Fibroblast of skin of right quadriceps (primary cell): ENCODE results near the gene HIVEP3.

Experiments
- DNase-seq: peaks from one replicate; pipeline ENCODE4 v3.0.0-alpha.2; 2013

HIVEP3 gene

GRCh38 chr1:41608211-41608610 lies 310.5 kb downstream of the HIVEP3 start:
- DNase-seq = peak; percentile 75

- no peak for DNase-seq
Measured at GRCh38 chr1:41607808-41608207, 310.9 kb downstream of the HIVEP3 start.

- peak; percentile 30 for DNase-seq
Measured at GRCh38 chr1:41599912-41600311, 318.8 kb downstream of the HIVEP3 start.

GRCh38 chr1:41598325-41598724 lies 320.4 kb downstream of the HIVEP3 start:
- no peak for DNase-seq

- no peak for DNase-seq
Measured at GRCh38 chr1:41592451-41593125, 326.1 kb downstream of the HIVEP3 start.

- DNase-seq = no peak
Measured at GRCh38 chr1:41591891-41592290, 326.8 kb downstream of the HIVEP3 start.

GRCh38 chr1:41590331-41590730 lies 328.4 kb downstream of the HIVEP3 start:
- DNase-seq = no peak

- DNase-seq = no peak
Measured at GRCh38 chr1:41589395-41589794, 329.3 kb downstream of the HIVEP3 start.

GRCh38 chr1:41588334-41588875 lies 330.3 kb downstream of the HIVEP3 start:
- no peak for DNase-seq

GRCh38 chr1:41587791-41588190 lies 330.9 kb downstream of the HIVEP3 start:
- no peak for DNase-seq

- DNase-seq = no peak
Measured at GRCh38 chr1:41586230-41586629, 332.5 kb downstream of the HIVEP3 start.

GRCh38 chr1:41583658-41584547 lies 334.8 kb downstream of the HIVEP3 start:
- DNase-seq = no peak

- DNase-seq = no peak
Measured at GRCh38 chr1:41582851-41583657, 335.7 kb downstream of the HIVEP3 start.

GRCh38 chr1:41582351-41582750 lies 336.4 kb downstream of the HIVEP3 start:
- DNase-seq = no peak

GRCh38 chr1:41582004-41582325 lies 336.8 kb downstream of the HIVEP3 start:
- DNase-seq = no peak

- DNase-seq = no peak
Measured at GRCh38 chr1:41581216-41582003, 337.3 kb downstream of the HIVEP3 start.

GRCh38 chr1:41580520-41581172 lies 338.1 kb downstream of the HIVEP3 start:
- DNase-seq = no peak

GRCh38 chr1:41580021-41580420 lies 338.7 kb downstream of the HIVEP3 start:
- DNase-seq = no peak

GRCh38 chr1:41578712-41579335 lies 339.9 kb downstream of the HIVEP3 start:
- peak; percentile 14 for DNase-seq

GRCh38 chr1:41576620-41577019 lies 342.1 kb downstream of the HIVEP3 start:
- DNase-seq = peak; percentile 73

- no peak for DNase-seq
Measured at GRCh38 chr1:41576206-41576605, 342.5 kb downstream of the HIVEP3 start.
